GM12878 (cell line): ENCODE results near the gene NELFE. TPM values are rescaled to one million over a fixed set of nuclear protein-coding genes. Genes with fewer than 3 reads are reported as not detected.

ENCODE experiments used
- FOXK2 ChIP-seq: fragments of 450-650 bp; IDR thresholded peaks from 2 replicates; pipeline ENCODE4 v1.6.1; 2017; ENCODE audit warnings: mild to moderate bottlenecking, moderate library complexity
- JUND ChIP-seq: IDR thresholded peaks from 2 replicates; pipeline ENCODE4 v1.6.1; 2012; ENCODE audit warnings: low read depth, mild to moderate bottlenecking, low read length, improper control_type of control experiment, moderate library complexity
- NFYB ChIP-seq: IDR thresholded peaks from 2 replicates; pipeline ENCODE4 v1.6.1; 2011; ENCODE audit warnings: low read depth, mild to moderate bottlenecking, low read length, improper control_type of control experiment, moderate library complexity; ENCODE audit not compliant: insufficient read depth
- TCF7 ChIP-seq: IDR thresholded peaks from 2 replicates; pipeline ENCODE4 v1.6.1; 2014; ENCODE audit warnings: antibody characterized with exemption, borderline replicate concordance
- USF2 ChIP-seq: IDR thresholded peaks from 2 replicates; pipeline ENCODE4 v1.6.1; 2011; ENCODE audit warnings: low read depth, low read length, improper control_type of control experiment, borderline replicate concordance
- polyA plus RNA-seq, 11 experiments: library from polyadenylated mRNA; depleted of rRNA in 4 of 11; unstranded in 6 of 11; stranded (reverse) in 5 of 11; fragments of >200 nt; fragmentation: Nextera tagmentation in 4 of 11; fragmentation: Illumina TruSeq in 1 of 11; extraction: Ambion mirVana in 4 of 11; extraction: Trizol in 1 of 11; gene quantifications; 1 replicate in 1 of 11; 2 replicates in 10 of 11; pipeline versions ENCODE4 v1.2.1 to v1.2.3, GENCODE V29; 2011 to 2016; ENCODE audit warnings: inconsistent platforms in 2 of 11, missing spikeins in 2 of 11, low read depth in 1 of 11
- total RNA-seq, 4 experiments: library from RNA; depleted of rRNA in 3 of 4; stranded (reverse); fragments of >200 nt in 3 of 4; fragmentation: Illumina TruSeq in 1 of 4; extraction: Trizol in 1 of 4; gene quantifications; 2 replicates each; pipeline versions ENCODE4 v1.2.1 to v1.2.3, GENCODE V29; 2013 to 2021
- TF ChIP-seq, protein P1 (sequence below): fragments of 450-650 bp; IDR thresholded peaks from 2 replicates; pipeline ENCODE4 v1.6.1; 2016; ENCODE audit warnings: mild to moderate bottlenecking, moderate library complexity, borderline replicate concordance

The NELFE gene
- total and polyA plus RNA-seq, 10 of the 15 experiments (the other 5 are each of a cell fraction or from before 2014, with no cell fraction given) = 8.5 to 105 (median 59.7) TPM

DNA sequence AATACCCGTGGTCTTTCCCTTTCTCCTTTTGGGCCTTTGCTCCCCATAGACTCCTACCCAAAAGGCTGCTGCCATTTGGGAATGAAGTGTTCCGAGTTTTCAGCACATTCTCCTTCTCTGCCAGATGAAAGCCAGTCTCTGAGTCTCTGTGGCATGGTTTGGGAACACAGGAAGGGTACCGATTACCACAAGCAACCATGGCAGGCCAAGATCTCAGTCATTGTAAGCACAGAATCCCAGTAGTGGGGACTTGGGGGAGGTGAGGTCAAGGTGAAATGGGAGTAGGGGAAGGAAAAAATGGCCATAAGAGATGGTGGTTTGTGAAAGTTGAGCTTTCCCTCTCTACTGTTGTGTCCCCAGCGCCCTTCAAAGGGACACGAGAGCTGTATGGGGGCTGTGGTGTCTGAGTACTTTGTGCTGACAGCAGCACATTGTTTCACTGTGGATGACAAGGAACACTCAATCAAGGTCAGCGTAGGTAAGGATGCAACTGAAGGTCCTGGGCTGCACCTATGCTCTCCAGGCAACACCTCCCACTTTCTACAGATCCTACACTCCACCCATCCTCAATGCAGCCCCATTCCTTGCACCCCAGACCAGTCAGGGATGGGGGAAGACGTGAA, 8.7 kb downstream of the NELFE start (continued):
- TF ChIP-seq USF2 = no peak
- no peak for TF ChIP-seq FOXK2
- TF ChIP-seq TCF7 = no peak
- no peak for TF ChIP-seq NFYB
- no peak for TF ChIP-seq JUND
- TF ChIP-seq, protein P1, sequence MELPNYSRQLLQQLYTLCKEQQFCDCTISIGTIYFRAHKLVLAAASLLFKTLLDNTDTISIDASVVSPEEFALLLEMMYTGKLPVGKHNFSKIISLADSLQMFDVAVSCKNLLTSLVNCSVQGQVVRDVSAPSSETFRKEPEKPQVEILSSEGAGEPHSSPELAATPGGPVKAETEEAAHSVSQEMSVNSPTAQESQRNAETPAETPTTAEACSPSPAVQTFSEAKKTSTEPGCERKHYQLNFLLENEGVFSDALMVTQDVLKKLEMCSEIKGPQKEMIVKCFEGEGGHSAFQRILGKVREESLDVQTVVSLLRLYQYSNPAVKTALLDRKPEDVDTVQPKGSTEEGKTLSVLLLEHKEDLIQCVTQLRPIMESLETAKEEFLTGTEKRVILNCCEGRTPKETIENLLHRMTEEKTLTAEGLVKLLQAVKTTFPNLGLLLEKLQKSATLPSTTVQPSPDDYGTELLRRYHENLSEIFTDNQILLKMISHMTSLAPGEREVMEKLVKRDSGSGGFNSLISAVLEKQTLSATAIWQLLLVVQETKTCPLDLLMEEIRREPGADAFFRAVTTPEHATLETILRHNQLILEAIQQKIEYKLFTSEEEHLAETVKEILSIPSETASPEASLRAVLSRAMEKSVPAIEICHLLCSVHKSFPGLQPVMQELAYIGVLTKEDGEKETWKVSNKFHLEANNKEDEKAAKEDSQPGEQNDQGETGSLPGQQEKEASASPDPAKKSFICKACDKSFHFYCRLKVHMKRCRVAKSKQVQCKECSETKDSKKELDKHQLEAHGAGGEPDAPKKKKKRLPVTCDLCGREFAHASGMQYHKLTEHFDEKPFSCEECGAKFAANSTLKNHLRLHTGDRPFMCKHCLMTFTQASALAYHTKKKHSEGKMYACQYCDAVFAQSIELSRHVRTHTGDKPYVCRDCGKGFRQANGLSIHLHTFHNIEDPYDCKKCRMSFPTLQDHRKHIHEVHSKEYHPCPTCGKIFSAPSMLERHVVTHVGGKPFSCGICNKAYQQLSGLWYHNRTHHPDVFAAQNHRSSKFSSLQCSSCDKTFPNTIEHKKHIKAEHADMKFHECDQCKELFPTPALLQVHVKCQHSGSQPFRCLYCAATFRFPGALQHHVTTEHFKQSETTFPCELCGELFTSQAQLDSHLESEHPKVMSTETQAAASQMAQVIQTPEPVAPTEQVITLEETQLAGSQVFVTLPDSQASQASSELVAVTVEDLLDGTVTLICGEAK = no peak
